NCI-H226 (cell line): ENCODE measurements around the gene CAMK2A.

Experiments used
- DNase-seq: peaks from one replicate; pipeline ENCODE4 v3.0.0-alpha.2; 2015

Gene CAMK2A

DNA sequence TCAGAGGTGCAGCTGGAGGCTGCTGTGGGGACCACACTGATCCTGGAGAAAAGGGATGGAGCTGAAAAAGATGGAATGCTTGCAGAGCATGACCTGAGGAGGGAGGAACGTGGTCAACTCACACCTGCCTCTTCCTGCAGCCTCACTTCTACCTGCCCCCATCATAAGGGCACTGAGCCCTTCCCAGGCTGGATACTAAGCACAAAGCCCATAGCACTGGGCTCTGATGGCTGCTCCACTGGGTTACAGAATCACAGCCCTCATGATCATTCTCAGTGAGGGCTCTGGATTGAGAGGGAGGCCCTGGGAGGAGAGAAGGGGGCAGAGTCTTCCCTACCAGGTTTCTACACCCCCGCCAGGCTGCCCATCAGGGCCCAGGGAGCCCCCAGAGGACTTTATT is 105.6 kb downstream of the CAMK2A start:
- DNase-seq = no peak

- DNase-seq = no peak
These were observed 106.1 kb downstream of the CAMK2A start for GRCh38 chr5:150183436-150183835.

- DNase-seq = no peak
These were observed 106.8 kb downstream of the CAMK2A start for GRCh38 chr5:150182774-150183173.

GRCh38 chr5:150181766-150182545 is 107.6 kb downstream of the CAMK2A start:
- no peak for DNase-seq

DNA sequence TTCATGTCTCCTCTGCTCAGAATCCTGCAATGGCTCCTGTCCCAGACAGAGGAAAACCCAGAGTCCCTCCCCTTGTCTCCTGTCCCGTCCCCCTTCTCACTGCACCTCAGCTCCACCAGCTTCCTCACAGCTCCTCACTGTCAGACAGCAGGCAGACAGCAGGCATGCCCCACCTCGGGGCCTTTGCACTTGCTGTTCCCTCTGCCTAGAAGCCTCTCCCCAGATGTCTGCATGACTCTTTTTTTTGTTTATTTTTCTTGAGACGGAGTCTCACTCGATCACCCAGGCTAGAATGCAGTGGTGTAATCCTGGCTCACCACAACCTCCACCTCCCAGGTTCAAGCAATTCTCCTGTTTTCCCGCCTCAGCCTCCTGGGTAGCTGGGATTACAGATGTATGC is 108.5 kb downstream of the CAMK2A start:
- no peak for DNase-seq

DNA sequence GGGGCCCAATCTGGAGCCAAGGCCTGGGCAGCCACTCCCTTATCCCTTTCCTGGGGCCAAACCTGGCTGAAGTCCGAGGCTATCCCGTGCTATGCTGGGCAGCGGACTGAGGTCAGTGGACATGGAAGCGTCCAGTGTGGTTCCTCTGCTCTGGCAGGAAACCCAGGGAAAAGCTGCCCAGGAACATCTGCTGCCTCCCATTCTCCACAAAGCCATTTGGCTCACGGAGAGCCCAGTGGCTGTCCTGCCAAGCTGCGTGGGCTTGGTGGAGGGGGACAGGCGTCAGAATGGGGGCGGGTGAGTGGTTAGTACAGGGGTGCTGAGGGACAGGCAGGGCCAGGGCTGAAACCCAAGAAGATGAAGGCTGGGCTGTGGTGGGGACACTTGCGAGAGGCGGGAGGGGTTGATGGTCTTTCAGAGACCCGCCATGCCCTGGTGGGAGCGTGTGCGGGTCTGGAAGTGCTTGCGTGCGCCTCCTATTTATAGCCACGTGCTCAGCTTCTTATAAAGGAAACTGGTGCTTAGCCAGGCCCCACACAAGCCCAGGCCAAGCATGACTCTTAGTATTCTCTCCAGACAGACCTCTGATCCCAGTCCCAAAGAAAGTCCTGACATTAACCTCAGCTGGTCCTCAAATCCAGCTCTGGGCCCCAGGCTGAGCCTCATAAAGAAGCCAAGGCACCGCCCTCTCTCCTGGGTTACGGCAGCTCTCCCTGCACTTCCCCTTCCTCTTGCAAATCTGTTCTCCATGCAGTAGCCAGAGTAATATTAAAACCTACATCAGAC is 109.1 kb downstream of the CAMK2A start:
- DNase-seq = no peak

DNA sequence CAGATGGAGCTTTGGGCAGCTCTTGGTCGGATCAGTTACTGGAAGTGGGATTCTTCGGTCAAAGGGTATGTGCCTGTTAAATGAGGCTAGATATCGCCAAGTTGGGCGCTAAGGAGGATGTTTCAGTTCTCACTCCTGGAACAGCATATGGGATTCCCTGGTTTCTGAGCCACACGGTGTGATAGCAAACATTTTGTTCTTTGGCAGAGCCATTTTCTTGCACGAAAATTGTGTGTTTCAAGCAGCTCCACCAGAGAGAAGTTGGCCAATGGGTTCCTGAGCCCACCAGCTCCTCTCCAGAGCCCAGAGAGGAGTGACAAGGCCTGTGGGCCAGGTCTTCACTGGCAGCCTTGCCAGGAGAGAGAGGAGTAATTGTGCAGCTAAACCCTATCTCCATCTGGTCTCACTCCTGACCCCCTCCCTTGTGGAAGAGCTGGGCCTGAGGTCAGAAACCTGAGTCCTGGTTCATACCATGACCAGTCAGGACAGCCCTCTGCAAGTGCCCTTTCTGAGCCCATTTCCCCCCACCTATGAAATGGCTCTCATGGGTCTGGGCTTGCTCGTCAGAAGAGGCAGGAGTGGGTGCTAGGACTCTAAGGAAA is 110.5 kb downstream of the CAMK2A start:
- DNase-seq = no peak

- DNase-seq = no peak
These were observed 111.3 kb downstream of the CAMK2A start for GRCh38 chr5:150178262-150178661.

DNA sequence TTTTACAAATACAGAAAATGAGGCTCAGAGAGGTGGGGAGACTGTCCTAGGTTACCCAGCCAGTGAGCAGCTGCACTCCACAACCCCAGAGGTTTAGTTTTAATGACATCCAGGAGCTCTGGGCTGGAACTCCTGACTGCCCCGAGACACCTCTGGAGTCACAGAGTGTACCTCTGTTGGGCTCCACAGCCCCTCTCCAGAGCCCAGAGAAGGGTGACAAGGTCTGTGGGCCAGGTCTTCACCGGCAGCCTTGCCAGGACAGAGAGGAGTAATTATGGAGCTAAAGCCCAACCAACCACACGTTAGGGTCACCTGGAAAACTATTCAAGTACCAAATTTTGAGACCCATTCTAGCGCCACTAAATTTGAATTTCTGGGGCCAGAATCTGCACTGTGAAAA is 111.9 kb downstream of the CAMK2A start:
- DNase-seq = no peak

DNA sequence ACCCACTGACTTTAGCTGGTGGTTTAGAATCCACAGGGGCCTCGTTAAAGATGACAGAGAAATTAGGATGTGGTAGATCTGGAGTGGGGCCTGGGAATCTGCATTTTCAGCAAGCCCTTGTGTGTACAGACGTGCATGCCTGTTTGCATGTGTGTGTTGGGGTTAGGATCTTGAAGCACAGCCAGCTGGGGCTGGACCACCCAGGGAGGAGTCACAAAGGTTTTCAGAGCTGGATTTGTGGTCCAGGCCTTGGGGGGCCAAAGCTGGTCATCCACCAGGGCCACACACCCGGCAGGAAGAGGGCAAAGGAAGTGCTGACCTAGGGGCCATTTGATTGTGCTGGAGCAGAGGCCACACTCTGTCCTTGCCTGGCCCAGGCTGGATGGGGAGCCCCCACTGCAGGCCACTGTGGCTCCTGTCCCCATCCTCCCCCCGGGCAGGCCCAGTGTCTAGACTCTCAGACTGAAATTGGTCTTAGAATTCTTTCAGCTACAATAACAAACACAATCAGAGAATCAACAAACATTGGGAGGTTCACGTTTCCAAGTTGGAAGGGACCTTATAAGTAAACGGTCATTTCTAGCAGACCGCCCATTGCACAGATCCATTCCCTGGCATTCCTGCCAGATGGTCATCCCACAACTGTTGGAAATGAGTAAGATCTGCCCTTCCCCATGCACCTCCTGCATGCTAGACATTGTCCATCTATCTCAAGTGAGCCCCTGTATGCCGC is 112.7 kb downstream of the CAMK2A start:
- no peak for DNase-seq

- DNase-seq = no peak
These were observed 114.0 kb downstream of the CAMK2A start for GRCh38 chr5:150175536-150175935.

DNA sequence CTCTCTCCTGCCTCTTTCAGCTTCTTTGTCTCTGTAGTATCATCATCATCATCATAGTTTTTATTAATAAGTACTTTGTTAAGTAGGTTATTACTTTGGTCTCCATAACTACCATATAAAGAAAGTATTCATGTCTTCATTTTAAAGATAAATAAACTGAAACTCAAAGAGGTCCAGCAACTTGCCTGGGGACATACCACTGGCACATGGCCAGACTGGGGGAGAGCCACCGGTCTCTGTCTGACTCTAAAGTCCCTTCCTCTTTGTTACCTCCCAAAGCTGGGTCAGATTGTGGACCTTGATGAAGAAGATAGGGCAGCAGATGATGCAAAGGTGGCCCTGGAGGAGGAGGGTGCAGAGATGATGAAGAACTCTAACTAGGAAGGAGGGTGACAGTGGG is 114.5 kb downstream of the CAMK2A start:
- no peak for DNase-seq

DNA sequence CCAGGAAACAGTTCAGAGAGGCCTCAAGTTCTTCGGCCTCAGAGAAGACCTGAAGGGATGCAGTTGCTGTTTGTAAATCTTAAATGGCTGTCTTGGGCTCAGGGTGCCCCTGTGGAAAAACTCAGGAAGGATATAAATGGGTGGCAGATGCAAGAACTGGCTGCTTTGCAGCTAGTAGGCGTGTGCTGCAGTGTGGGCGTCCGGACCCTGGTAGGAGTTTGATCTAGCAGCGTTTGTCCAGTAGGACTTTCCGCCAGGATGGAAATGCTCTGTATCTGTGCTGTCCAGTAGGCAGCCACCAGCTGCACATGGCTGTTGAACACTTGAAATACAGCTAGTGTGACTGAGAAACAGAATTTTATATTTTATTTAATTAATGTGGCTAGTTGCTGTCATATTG is 115.3 kb downstream of the CAMK2A start:
- DNase-seq = no peak

DNA sequence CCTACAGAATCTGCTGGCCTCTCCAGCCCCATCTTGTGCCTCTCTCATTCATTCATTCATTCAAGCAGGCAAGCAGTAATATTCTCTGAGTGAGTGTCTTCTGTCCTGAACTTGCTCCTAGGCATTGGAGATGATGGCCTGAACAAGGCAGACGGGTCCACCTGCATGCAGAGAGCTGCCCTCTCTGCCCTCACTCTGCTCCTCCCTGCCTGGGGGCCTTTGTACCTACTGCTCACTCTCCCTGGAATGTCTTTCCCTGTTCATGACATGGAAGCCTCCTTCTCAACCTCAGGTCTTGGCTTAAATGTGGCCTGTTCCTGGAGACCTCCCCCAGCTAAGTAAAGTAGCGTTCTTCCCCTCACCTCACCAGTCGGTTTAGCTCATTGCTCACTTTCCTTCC is 116.4 kb downstream of the CAMK2A start:
- no peak for DNase-seq

- DNase-seq = no peak
These were observed 117.0 kb downstream of the CAMK2A start for GRCh38 chr5:150172556-150172955.

DNA sequence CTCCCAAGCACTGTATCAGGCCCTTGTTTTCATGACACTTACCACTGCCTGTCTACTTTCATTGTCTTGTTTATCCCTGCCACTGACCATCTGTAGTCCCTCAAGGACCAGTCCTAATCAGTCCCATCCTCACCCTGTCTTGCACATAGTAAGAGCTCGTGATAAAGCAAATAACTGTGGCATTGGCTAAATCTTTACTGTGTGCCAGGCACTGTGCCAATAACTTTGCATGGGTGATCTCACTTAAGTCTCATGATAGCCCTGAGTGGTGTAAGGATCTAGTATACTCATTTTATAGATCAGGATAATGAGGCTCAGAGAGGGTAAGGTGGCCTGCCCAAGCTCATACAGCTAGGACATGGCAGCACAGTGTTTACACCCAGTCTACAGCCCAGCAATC is 117.4 kb downstream of the CAMK2A start:
- no peak for DNase-seq
